HT1080 (cell line): Measurements from ENCODE around the gene BCR. TPM values are rescaled to one million over a fixed set of nuclear protein-coding genes. Genes with fewer than 3 reads are reported as not detected.
"Not testable (repeated sequence)": the region's sequence is repeated elsewhere in the genome, so short reads cannot be mapped to it uniquely, and the experiment has no call there.

Experiments used
- DNase-seq: peaks from one replicate; pipeline ENCODE4 v3.0.0-alpha.2; 2015; ENCODE audit warnings: low read depth
- small RNA-seq: library from RNA; depleted of rRNA; stranded (forward); fragments of <200 nt; gene quantifications from one replicate; pipeline ENCODE3, GENCODE V24; 2014
- total RNA-seq: library from RNA; depleted of rRNA; stranded (reverse); fragments of >200 nt; shearing (Covaris generic); gene quantifications from 2 replicates; pipeline ENCODE4 v1.2.3, GENCODE V29; 2014; rRNA removed

Gene BCR
- total RNA-seq, 1 experiment from 2014 or later: 26.5 TPM

GRCh38 chr22:23363683-23364082, 183.4 kb downstream of the BCR start:
- no peak for DNase-seq

- no peak for DNase-seq
Measured at GRCh38 chr22:23364389-23364788, 184.1 kb downstream of the BCR start.

GRCh38 chr22:23365524-23365923, 185.2 kb downstream of the BCR start:
- no peak for DNase-seq

- no peak for DNase-seq
Measured at GRCh38 chr22:23365961-23366360, 185.7 kb downstream of the BCR start.

GRCh38 chr22:23367196-23367595, 186.9 kb downstream of the BCR start:
- DNase-seq: not testable (repeated sequence)

Small RNAs within 50 kb of the gene (small RNA-seq; reads per million reads assigned to genes)
- gene BCRP8 (not detected), gene RF00017 (not detected), gene RF00066 (not detected), gene RN7SL263P (not detected)

Other genes starting within 250 kb of the BCR start
- gene GNAZ, start 110.0 kb upstream of the BCR start, total RNA-seq: 0.70 and 1.00 TPM in 2 replicates
- not detected in 2 replicates for gene RSPH14, start 38.5 kb upstream of the BCR start, total RNA-seq
- 1.4 and 1.9 TPM in 2 replicates for gene RAB36, start 35.0 kb upstream of the BCR start, total RNA-seq